Keratinocyte (primary cell): ENCODE results near the gene SAFB2. TPM values are rescaled to one million over a fixed set of nuclear protein-coding genes. Genes with fewer than 3 reads are reported as not detected.

ENCODE experiments used
- DNase-seq: peaks from one replicate; pipeline ENCODE4 v3.0.0-alpha.2; 2011; ENCODE audit warnings: low read depth, missing footprints, low spot score
- FAIRE-seq: peaks from 2 replicates; lab custom pipeline; 2011; peaks lifted over from hg19 to GRCh38; lab: Jason Lieb, UNC
- H2AFZ ChIP-seq: 2 replicates; pipeline ENCODE4 v1.6.0; 2012; ENCODE audit warnings: low read length, control low read depth, inconsistent platforms; ENCODE audit not compliant: control insufficient read depth
- H3K27ac ChIP-seq: 2 replicates; pipeline ENCODE4 v1.5.1; 2011; ENCODE audit warnings: low read length; ENCODE audit not compliant: control insufficient read depth, insufficient read depth
- H3K27me3 ChIP-seq: 3 replicates; pipeline ENCODE4 v1.6.0; 2011; ENCODE audit warnings: low read length; ENCODE audit not compliant: control insufficient read depth, insufficient read depth; ENCODE audit errors: extremely low read depth
- H3K36me3 ChIP-seq, 2 experiments: 2 replicates in 1 of 2; 3 replicates in 1 of 2; pipeline ENCODE4 v1.5.1; 2011; ENCODE audit warnings: low read length in 2 of 2, mild to moderate bottlenecking in 1 of 2; ENCODE audit not compliant: control insufficient read depth in 2 of 2, insufficient read depth in 2 of 2; ENCODE audit errors: extremely low read depth in 1 of 2
- H3K4me1 ChIP-seq: 3 replicates; pipeline ENCODE4 v1.5.1; 2011; ENCODE audit warnings: low read length; ENCODE audit not compliant: control insufficient read depth, insufficient read depth; ENCODE audit errors: extremely low read depth
- H3K4me2 ChIP-seq: 3 replicates; pipeline ENCODE4 v1.6.0; 2011; ENCODE audit warnings: low read depth, low read length; ENCODE audit not compliant: control insufficient read depth, insufficient read depth; ENCODE audit errors: extremely low read depth
- H3K4me3 ChIP-seq, 3 experiments: fragments of 200-600 bp in 1 of 3; sonication (generic) in 1 of 3; 2 replicates in 2 of 3; 3 replicates in 1 of 3; pipeline ENCODE4 v1.5.1; 2011 to 2016; ENCODE audit warnings: low read length in 3 of 3, mild to moderate bottlenecking in 3 of 3, control low read depth in 2 of 3, inconsistent platforms in 1 of 3, low read depth in 1 of 3, mixed read lengths in 1 of 3, mixed run types in 1 of 3, moderate library complexity in 1 of 3; ENCODE audit not compliant: control insufficient read depth in 2 of 3, insufficient read depth in 2 of 3; ENCODE audit errors: extremely low read depth in 1 of 3
- H3K79me2 ChIP-seq: 2 replicates; pipeline ENCODE4 v1.6.0; 2012; ENCODE audit warnings: low read length; ENCODE audit not compliant: control insufficient read depth, insufficient read depth
- H3K9ac ChIP-seq: 3 replicates; pipeline ENCODE4 v1.6.0; 2011; ENCODE audit warnings: low read length; ENCODE audit not compliant: control insufficient read depth, insufficient read depth; ENCODE audit errors: extremely low read depth
- H3K9me1 ChIP-seq: 3 replicates; pipeline ENCODE4 v1.6.0; 2011; ENCODE audit warnings: low read length; ENCODE audit not compliant: control insufficient read depth, insufficient read depth; ENCODE audit errors: extremely low read depth
- H3K9me3 ChIP-seq: 2 replicates; pipeline ENCODE4 v1.5.1; 2012; ENCODE audit warnings: low read depth, low read length; ENCODE audit not compliant: control insufficient read depth
- H4K20me1 ChIP-seq: 3 replicates; pipeline ENCODE4 v1.6.0; 2011; ENCODE audit warnings: low read length; ENCODE audit not compliant: control insufficient read depth, insufficient read depth; ENCODE audit errors: extremely low read depth
- EZH2 ChIP-seq: IDR thresholded peaks from one replicate; pipeline ENCODE4 v1.6.1; 2012; ENCODE audit warnings: inconsistent platforms, mild to moderate bottlenecking, low read length, moderate library complexity
- dilution Hi-C: fragments of 300-500 bp; cut with MboI; formaldehyde crosslinking; loops from one replicate; pipeline ENCODE4 v1.7.0; 2020; ENCODE audit warnings: low sequenced_read_pairs; ENCODE audit not compliant: extremely low pct_ligation_motif_present
- polyA plus RNA-seq, 5 experiments: library from polyadenylated mRNA; depleted of rRNA in 3 of 5; stranded (reverse) in 3 of 5; stranded (forward) in 1 of 5; unstranded in 1 of 5; fragments of >200 nt; gene quantifications; 1 replicate in 1 of 5; 2 replicates in 3 of 5; 3 replicates in 1 of 5; pipeline versions ENCODE4 v1.2.1 to v1.2.3, GENCODE V29; 2011 to 2012; ENCODE audit warnings: missing spikeins in 2 of 5, low read depth in 1 of 5, low replicate concordance in 1 of 5
- TF ChIP-seq, protein P1 (sequence below), 3 experiments: IDR thresholded peaks in 1 of 3; conservative IDR thresholded peaks in 1 of 3; optimal IDR thresholded peaks in 1 of 3; 2 replicates in 2 of 3; 3 replicates in 1 of 3; pipeline versions ENCODE3 to v1.5.1; 2011; ENCODE audit warnings: low read length in 3 of 3, mild to moderate bottlenecking in 3 of 3, moderate library complexity in 2 of 3, control low read depth in 1 of 3, inconsistent platforms in 1 of 3; ENCODE audit not compliant: insufficient read depth in 2 of 3; ENCODE audit errors: extremely low read depth in 1 of 3

SAFB2 gene
- polyA plus RNA-seq, 1 donor (not counting 4 experiments of a cell fraction or from before 2014, with no cell fraction given) = 15.3 TPM

DNA sequence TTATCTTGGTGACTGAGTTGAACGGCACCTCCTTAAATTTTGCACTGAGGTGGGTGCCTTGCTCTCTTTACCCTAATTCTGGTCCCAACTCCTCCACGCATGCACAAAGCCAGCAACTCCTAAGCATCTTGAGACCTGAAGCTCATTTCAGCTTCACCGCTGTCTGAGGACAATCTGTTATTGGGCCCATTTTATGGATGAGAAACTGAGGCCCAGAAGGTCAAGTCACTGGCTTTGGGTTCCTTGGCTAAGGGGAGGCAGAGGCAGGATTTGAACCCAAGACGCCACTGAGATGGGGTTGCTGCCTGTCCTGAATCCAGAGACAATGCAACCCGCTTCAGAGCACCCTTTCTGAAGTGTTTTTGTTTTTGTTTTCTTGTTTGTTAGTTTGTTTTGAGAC lies 77.5 kb downstream of the SAFB2 start:
- H3K4me1 ChIP-seq = no peaks in the 10 kb centered on the region
- no peaks in the 10 kb centered on the region for H3K79me2 ChIP-seq
- H3K9me3 ChIP-seq = no peaks in the 10 kb centered on the region
- TF ChIP-seq EZH2 = no peak
- TF ChIP-seq, protein P1, sequence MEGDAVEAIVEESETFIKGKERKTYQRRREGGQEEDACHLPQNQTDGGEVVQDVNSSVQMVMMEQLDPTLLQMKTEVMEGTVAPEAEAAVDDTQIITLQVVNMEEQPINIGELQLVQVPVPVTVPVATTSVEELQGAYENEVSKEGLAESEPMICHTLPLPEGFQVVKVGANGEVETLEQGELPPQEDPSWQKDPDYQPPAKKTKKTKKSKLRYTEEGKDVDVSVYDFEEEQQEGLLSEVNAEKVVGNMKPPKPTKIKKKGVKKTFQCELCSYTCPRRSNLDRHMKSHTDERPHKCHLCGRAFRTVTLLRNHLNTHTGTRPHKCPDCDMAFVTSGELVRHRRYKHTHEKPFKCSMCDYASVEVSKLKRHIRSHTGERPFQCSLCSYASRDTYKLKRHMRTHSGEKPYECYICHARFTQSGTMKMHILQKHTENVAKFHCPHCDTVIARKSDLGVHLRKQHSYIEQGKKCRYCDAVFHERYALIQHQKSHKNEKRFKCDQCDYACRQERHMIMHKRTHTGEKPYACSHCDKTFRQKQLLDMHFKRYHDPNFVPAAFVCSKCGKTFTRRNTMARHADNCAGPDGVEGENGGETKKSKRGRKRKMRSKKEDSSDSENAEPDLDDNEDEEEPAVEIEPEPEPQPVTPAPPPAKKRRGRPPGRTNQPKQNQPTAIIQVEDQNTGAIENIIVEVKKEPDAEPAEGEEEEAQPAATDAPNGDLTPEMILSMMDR (optimal IDR thresholded peaks at IDR 0.05 in 1 of 3, IDR thresholded peaks at IDR 0.05 in 1 of 3, conservative IDR thresholded peaks at IDR 0.05 in 1 of 3; ENCODE audit: extremely low read depth in 1 of 3, insufficient read depth in 2 of 3, low read length in 3 of 3) = no peak
- H3K9ac ChIP-seq = no peak overlapping the region
- H3K27me3 ChIP-seq = no peaks in the 10 kb centered on the region
- FAIRE-seq = no peak
- H3K4me2 ChIP-seq = no peak overlapping the region
- no peak overlapping the region for H2AFZ ChIP-seq
- H3K9me1 ChIP-seq = no peaks in the 10 kb centered on the region
- no peak for DNase-seq
- no peak overlapping the region for H3K27ac ChIP-seq
- no peaks in the 10 kb centered on the region for H4K20me1 ChIP-seq
- dilution Hi-C loops = no loop called here
- H3K4me3 ChIP-seq = no peak overlapping the region
- no peaks in the 10 kb centered on the region for H3K36me3 ChIP-seq

DNA sequence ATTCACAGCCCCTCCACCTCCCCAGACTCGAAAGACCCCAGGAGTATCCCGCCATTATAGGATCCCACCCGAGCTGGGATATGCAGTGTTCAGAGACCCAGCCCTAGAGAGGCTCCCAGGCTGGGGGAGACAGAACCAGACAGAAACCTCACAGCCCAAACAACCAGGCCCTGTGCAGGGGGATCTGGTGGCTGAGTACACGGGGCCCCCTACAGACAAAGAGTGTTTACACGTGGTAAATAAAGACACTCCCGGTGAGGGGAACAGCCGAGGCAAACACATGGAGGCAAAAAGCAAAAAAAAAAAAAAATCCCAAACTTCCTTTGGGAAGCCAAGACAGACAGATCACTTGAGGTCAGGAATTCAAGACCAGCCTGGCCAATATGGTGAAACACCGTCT lies 79.9 kb downstream of the SAFB2 start:
- no peak overlapping the region for H2AFZ ChIP-seq
- no peaks in the 10 kb centered on the region for H4K20me1 ChIP-seq
- H3K4me1 ChIP-seq = peaks cover 3% of the 10 kb centered on the region
- H3K27me3 ChIP-seq = no peaks in the 10 kb centered on the region
- H3K9me3 ChIP-seq = no peaks in the 10 kb centered on the region
- no peak overlapping the region for H3K9ac ChIP-seq
- H3K27ac ChIP-seq = no peak overlapping the region
- no peaks in the 10 kb centered on the region for H3K9me1 ChIP-seq
- no peak overlapping the region for H3K4me3 ChIP-seq
- no peak for TF ChIP-seq EZH2
- TF ChIP-seq, protein P1 (optimal IDR thresholded peaks at IDR 0.05 in 1 of 3, IDR thresholded peaks at IDR 0.05 in 1 of 3, conservative IDR thresholded peaks at IDR 0.05 in 1 of 3; ENCODE audit: extremely low read depth in 1 of 3, insufficient read depth in 2 of 3, low read length in 3 of 3) = peak in 2 of 3 experiments; percentile 15 to 40
- H3K79me2 ChIP-seq = no peaks in the 10 kb centered on the region
- FAIRE-seq (no peak), DNase-seq (no peak)
- H3K4me2 ChIP-seq = no peak overlapping the region
- H3K36me3 ChIP-seq = no peaks in the 10 kb centered on the region
- dilution Hi-C loops = no loop called here
